NCI-H1092 (cell line): ENCODE data around the gene ALDH7A1.
"Not testable (repeated sequence)": the region's sequence is repeated elsewhere in the genome, so short reads cannot be mapped to it uniquely, and the experiment has no call there.

Experiments used
- DNase-seq: peaks from one replicate; lab custom pipeline; 2025; lab: John Stamatoyannopoulos, UW

ALDH7A1 gene

GRCh38 chr5:126594748-126595485 lies at the start of gene ALDH7A1:
ALDH7A1 (minus strand) TSS chr5:126595219; CDS start chr5:126595198, 21 bp downstream.
- DNase-seq: peak; percentile 85

- no peak for DNase-seq
Measured at GRCh38 chr5:126641387-126641786, 46.4 kb upstream of the ALDH7A1 start.

DNA sequence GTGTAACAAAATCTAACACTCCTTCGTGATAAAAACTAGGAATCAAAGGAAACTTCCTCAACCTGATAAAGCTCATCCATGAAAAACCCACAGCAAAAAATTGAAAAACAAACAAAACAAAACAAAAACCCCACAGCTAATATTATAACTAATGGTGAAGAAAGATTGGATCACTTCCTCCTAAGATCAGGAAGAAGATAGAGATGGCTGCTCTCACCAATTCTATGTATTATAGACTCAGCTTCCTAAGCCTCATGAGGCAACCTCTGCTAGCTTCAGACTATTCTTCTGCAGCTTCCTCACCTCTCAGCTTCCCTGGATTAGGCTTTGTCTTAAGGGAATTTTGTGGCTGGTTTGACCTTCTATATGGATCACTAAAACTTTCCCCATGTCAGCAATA lies 45.8 kb upstream of the ALDH7A1 start:
- no peak for DNase-seq

- no peak for DNase-seq
Measured at GRCh38 chr5:126636956-126637355, 41.9 kb upstream of the ALDH7A1 start.

- DNase-seq: no peak
Measured at GRCh38 chr5:126635585-126635984, 40.6 kb upstream of the ALDH7A1 start.

DNA sequence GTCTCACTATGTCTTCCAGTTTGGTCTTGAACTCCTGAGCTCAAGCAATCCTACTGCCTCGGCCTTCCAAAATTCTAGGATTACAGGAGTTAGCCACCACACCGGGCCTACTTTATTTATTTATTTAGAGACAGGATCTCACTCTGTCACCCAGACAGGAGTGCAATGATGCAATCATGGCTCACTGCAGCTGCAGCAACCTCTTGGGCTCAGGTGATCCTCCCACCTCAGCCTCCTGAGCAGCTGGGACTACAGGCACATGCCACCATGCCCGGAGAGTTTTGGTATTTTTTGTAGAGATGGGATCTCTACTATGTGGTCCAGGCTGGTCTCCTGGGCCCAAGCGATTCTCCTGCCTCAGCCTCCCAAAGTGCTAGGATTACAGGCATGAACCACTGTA lies 38.5 kb upstream of the ALDH7A1 start:
- no peak for DNase-seq

GRCh38 chr5:126631920-126632319 lies 36.9 kb upstream of the ALDH7A1 start:
- no peak for DNase-seq

- DNase-seq: no peak
Measured at GRCh38 chr5:126628102-126628501, 33.1 kb upstream of the ALDH7A1 start.

GRCh38 chr5:126624534-126624933 lies 29.5 kb upstream of the ALDH7A1 start:
- DNase-seq: no peak

- no peak for DNase-seq
Measured at GRCh38 chr5:126619781-126620180, 24.8 kb upstream of the ALDH7A1 start.

DNA sequence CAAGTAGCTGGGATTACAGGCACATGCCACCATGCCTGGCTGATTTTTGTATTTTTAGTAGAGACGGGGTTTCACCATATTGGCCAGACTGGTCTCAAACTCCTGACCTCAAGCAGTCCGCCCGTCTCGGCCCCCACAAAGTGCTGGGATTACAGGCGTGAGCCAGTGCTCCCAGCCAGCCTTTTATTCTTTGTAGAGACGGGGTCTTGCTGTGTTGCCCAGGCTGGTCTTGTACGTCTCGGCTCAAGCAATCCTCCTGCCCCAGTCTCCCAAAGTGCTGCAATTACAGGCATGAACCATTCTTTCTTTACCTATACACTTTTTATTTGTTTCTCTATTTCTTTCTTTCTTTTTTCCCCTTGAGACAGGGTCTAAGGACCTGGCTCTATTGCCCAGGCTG lies 22.6 kb upstream of the ALDH7A1 start:
- DNase-seq: not testable (repeated sequence)

GRCh38 chr5:126615286-126615685 lies 20.3 kb upstream of the ALDH7A1 start:
- DNase-seq: no peak

DNA sequence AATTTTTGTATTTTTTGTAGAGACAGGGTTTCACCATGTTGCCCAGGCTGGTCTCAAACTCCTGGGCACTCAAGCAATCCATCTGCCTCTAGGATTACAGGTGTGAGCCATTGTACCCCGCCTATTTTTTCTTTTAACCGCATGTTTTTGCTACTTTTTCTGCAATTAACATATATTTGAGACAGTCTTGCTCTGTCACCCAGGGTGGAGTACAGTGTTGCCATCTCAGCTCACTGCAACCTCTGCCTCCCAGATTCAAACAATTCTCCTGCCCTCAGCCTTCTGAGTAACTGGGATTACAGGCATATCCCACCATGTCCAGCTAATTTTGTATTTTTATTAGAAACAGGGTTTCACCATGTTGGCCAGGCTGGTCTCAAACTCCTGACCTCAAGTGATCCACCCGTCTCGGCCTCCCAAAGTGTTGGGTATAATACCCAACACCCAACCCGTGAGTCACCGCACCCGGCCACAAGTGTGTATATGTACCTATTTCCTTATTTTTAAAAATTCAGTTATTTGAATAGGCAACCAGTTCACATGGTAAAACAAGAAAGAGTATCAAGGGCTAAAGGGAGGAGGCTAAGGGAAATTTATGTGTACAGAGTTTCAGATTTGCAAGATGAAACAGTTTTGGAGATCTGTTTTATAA lies 19.0 kb upstream of the ALDH7A1 start:
- no peak for DNase-seq

DNA sequence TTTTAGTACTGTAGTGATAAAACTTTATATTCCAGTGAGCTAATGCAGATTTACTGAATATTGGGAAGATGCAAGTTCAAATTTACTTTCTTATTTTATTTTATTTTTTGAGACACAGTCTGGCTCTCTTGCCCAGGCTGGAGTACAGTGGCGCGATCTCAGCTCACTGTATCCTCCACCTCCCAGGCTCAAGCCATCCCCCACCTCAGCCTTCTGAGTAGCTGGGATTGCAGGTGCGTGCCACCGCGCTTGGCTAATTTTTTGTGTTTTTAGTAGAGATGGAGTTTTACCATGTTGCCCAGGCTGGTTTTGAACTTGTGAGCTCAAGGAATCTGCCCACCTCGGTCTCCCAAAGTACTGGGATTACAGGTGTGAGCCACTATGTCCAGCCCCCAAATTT lies 15.6 kb upstream of the ALDH7A1 start:
- no peak for DNase-seq

- DNase-seq: no peak
Measured at GRCh38 chr5:126610160-126610559, 15.1 kb upstream of the ALDH7A1 start.

DNA sequence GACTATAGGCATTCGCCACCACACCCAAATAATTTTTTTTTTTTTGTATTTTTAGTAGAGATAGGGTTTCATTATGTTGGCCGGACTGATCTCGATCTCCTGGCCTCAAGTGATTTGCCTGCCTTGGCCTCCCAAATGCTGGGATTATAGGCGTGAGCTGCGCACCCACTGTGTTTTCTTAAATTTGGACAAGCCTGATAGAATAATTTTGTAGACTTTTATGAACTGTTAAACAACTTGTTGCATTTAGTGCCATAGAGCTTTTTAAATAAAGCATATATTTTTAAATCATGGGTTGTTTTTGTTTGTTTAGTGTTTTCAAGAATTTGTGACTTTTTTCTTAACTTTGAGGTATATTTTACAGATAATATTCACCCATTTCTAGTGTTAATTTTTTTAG lies 10.5 kb upstream of the ALDH7A1 start:
- DNase-seq: no peak

- DNase-seq: no peak
Measured at GRCh38 chr5:126603402-126603991, 8.5 kb upstream of the ALDH7A1 start.

- DNase-seq: peak; percentile 42
Measured at GRCh38 chr5:126600631-126601511, 5.9 kb upstream of the ALDH7A1 start, which contains the start of gene PHAX. PHAX (plus strand) TSS chr5:126600947; CDS start chr5:126600963, 16 bp downstream.

GRCh38 chr5:126599971-126600630 lies 5.1 kb upstream of the ALDH7A1 start:
- DNase-seq: not testable (repeated sequence)

- no peak for DNase-seq
Measured at GRCh38 chr5:126599499-126599898, 4.5 kb upstream of the ALDH7A1 start.

- no peak for DNase-seq
Measured at GRCh38 chr5:126597156-126597555, 2.1 kb upstream of the ALDH7A1 start.
